ENCODE results near the gene IL17RE.

DNA sequence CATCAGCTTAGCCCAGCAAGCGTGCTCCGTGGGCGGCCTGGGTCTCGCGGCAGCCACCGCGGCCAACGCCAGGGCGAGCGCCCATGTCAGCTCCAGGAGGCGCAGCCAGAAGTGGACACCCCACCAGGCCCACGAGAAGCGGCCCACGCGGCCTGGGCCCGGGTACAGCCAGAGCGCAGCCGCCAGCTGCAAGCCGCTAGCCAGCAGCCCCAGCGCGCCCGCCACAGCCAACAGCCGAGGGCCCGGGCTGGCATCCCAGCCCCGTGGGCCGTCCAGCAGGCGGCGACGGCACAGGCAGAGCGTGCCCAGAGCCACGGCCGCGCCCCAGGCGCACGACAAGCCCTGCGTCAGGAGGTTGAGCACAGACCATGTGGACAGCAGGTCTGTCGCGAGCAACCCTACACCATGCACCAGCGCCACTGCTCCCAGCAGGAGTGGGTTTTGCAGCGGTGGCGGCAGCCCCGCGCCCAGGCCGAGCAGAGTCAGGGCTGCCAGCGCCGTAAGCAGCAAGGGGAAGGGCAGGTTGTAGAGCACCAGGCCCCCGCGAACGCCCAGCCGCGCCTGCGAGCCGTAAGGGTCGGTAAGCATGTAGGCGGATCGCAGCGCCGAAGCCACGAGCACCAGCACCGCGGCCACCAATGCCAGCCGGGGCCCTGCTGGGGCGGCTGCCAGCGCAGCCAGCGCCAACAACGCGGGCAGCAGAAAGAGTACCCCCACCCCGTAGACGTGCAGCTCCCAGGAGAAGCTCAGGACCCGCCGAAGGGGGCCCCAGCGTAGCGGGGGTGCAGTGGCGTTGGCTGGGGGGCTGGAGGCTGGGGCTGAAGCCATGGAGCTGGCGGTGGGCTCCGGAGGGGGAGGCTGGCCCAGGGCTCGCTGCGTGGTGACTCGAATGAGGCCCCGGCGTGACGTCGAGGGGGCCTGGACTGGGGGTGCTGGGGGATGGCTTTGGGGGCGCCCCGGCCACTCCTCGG, 44.7 kb downstream of the IL17RE start:
- TF ChIP-seq POLR2AphosphoS5 (IDR thresholded peaks at IDR 0.05; ENCODE audit: low read depth, low read length), result no peak
- no peak for TF ChIP-seq POLR2A (IDR thresholded peaks at IDR 0.05; ENCODE audit: low read depth, low read length)

All from GM12891 (cell line).